SU-DHL-6 (cell line): ENCODE measurements around the gene AFAP1L1.

ENCODE experiments used
- H2AFZ ChIP-seq: fragments of 200-600 bp; sonication (generic); 2 replicates; pipeline ENCODE4 v1.6.1; 2014; ENCODE audit warnings: low read depth, mild to moderate bottlenecking, moderate library complexity, mixed read lengths, antibody characterized with exemption, low read length; ENCODE audit not compliant: severe bottlenecking
- H3F3A ChIP-seq: fragments of 200-600 bp; shearing (Covaris generic); 2 replicates; pipeline ENCODE4 v1.6.0; 2016; ENCODE audit warnings: antibody characterized with exemption, mild to moderate bottlenecking; ENCODE audit not compliant: insufficient read depth
- H3K27ac ChIP-seq: fragments of 200-600 bp; sonication (generic); 2 replicates; pipeline ENCODE4 v1.5.1; 2016; ENCODE audit warnings: low read depth, mild to moderate bottlenecking, low read length, moderate library complexity, mixed read lengths
- H3K27me3 ChIP-seq: fragments of 200-600 bp; sonication (generic), shearing (Covaris generic); 2 replicates; pipeline ENCODE4 v1.6.0; 2014; ENCODE audit warnings: mild to moderate bottlenecking, low read length
- H3K36me3 ChIP-seq: fragments of 200-600 bp; sonication (generic); 2 replicates; pipeline ENCODE4 v1.6.1; 2014; ENCODE audit warnings: mild to moderate bottlenecking, low read length, mixed read lengths
- H3K4me2 ChIP-seq: fragments of 300-600, 200-600 bp; shearing (Covaris generic), sonication (generic); 2 replicates; pipeline ENCODE4 v1.6.0; 2014; ENCODE audit warnings: low read length, low read depth, mild to moderate bottlenecking; ENCODE audit not compliant: poor library complexity, severe bottlenecking
- H3K4me3 ChIP-seq: fragments of 200-600 bp; sonication (generic); 2 replicates; pipeline ENCODE4 v1.5.1; 2014; ENCODE audit warnings: antibody characterized with exemption, low read length, mild to moderate bottlenecking, mixed read lengths; ENCODE audit not compliant: insufficient read depth, poor library complexity, severe bottlenecking
- H3K79me2 ChIP-seq: fragments of 200-600 bp; sonication (generic); 2 replicates; pipeline ENCODE4 v1.6.1; 2014; ENCODE audit warnings: mild to moderate bottlenecking, low read length, moderate library complexity; ENCODE audit not compliant: insufficient read depth
- H3K9ac ChIP-seq: fragments of 200-600 bp; sonication (generic); 2 replicates; pipeline ENCODE4 v1.7.0; 2014; ENCODE audit warnings: mild to moderate bottlenecking, low read length
- H3K9me2 ChIP-seq: fragments of 200-600 bp; sonication (generic); replicated peaks from 2 replicates; pipeline ENCODE4 v1.6.1; 2014; ENCODE audit warnings: low read length; ENCODE audit not compliant: insufficient read depth
- H3K9me3 ChIP-seq: fragments of 200-600 bp; sonication (generic); 2 replicates; pipeline ENCODE4 v1.6.1; 2014; ENCODE audit warnings: low read length, mixed read lengths; ENCODE audit not compliant: insufficient read depth
- H4K20me1 ChIP-seq: fragments of 200-600 bp; sonication (generic); 2 replicates; pipeline ENCODE4 v1.6.1; 2014; ENCODE audit warnings: low read depth, mild to moderate bottlenecking, antibody characterized with exemption, low read length, moderate library complexity, mixed read lengths
- CTCF ChIP-seq: fragments of 200-600 bp; sonication (generic); IDR thresholded peaks from one replicate; pipeline ENCODE4 v1.5.1; 2017; ENCODE audit warnings: antibody characterized with exemption, mild to moderate bottlenecking, low read length, moderate library complexity; ENCODE audit not compliant: insufficient read depth, poor library complexity, severe bottlenecking
- EZH2phosphoT487 ChIP-seq: fragments of 200-600 bp; sonication (generic), shearing (Covaris generic); conservative IDR thresholded peaks from 2 replicates; pipeline ENCODE4 v1.6.1; 2018; ENCODE audit warnings: mild to moderate bottlenecking, antibody characterized with exemption, low read length, moderate library complexity, mixed read lengths

AFAP1L1 gene

GRCh38 chr5:149301049-149301743 is 29.5 kb downstream of the AFAP1L1 start:
- Histone ChIP-seq H4K20me1 (no peaks in the 10 kb centered on the region), H3K9ac (no peak overlapping the region), H3K4me2 (no peak overlapping the region), H2AFZ (no peak overlapping the region), H3F3A (no peaks in the 10 kb centered on the region), H3K79me2 (no peaks in the 10 kb centered on the region), H3K36me3 (no peaks in the 10 kb centered on the region), H3K9me2 (no peaks in the 10 kb centered on the region), H3K9me3 (no peaks in the 10 kb centered on the region), H3K27me3 (no peaks in the 10 kb centered on the region), H3K4me3 (no peak overlapping the region), H3K27ac (no peak overlapping the region)
- TF ChIP-seq CTCF = no peak
- TF ChIP-seq EZH2phosphoT487 = no peak

- no peak for TF ChIP-seq CTCF
- TF ChIP-seq EZH2phosphoT487 = no peak
- H3K4me3 ChIP-seq = no peak overlapping the region
- no peaks in the 10 kb centered on the region for H3K36me3 ChIP-seq
- H3K79me2 ChIP-seq = no peaks in the 10 kb centered on the region
- H3K27me3 ChIP-seq = no peaks in the 10 kb centered on the region
- H2AFZ ChIP-seq = no peak overlapping the region
- no peak overlapping the region for H3K4me2 ChIP-seq
- no peaks in the 10 kb centered on the region for H3K9me3 ChIP-seq
- no peak overlapping the region for H3K27ac ChIP-seq
- no peaks in the 10 kb centered on the region for H3F3A ChIP-seq
- no peaks in the 10 kb centered on the region for H3K9me2 ChIP-seq
- no peaks in the 10 kb centered on the region for H4K20me1 ChIP-seq
- H3K9ac ChIP-seq = no peak overlapping the region
Measured at GRCh38 chr5:149301744-149302380, 30.2 kb downstream of the AFAP1L1 start.

GRCh38 chr5:149302641-149303040 is 31.0 kb downstream of the AFAP1L1 start:
- Histone ChIP-seq H3K9me3 (no peaks in the 10 kb centered on the region), H3K9ac (no peak overlapping the region), H4K20me1 (no peaks in the 10 kb centered on the region), H3K9me2 (no peaks in the 10 kb centered on the region), H3K79me2 (no peaks in the 10 kb centered on the region), H3K4me3 (no peak overlapping the region), H3K4me2 (no peak overlapping the region), H3K27me3 (no peaks in the 10 kb centered on the region), H3F3A (no peaks in the 10 kb centered on the region), H3K36me3 (no peaks in the 10 kb centered on the region), H2AFZ (no peak overlapping the region), H3K27ac (no peak overlapping the region)
- TF ChIP-seq CTCF = no peak
- no peak for TF ChIP-seq EZH2phosphoT487
